ENCODE data around the gene MYOT. TPM values are rescaled to one million over a fixed set of nuclear protein-coding genes. Genes with fewer than 3 reads are reported as not detected.

MYOT gene
- total RNA-seq, 1 donor from 2014 or later, result not detected

DNA sequence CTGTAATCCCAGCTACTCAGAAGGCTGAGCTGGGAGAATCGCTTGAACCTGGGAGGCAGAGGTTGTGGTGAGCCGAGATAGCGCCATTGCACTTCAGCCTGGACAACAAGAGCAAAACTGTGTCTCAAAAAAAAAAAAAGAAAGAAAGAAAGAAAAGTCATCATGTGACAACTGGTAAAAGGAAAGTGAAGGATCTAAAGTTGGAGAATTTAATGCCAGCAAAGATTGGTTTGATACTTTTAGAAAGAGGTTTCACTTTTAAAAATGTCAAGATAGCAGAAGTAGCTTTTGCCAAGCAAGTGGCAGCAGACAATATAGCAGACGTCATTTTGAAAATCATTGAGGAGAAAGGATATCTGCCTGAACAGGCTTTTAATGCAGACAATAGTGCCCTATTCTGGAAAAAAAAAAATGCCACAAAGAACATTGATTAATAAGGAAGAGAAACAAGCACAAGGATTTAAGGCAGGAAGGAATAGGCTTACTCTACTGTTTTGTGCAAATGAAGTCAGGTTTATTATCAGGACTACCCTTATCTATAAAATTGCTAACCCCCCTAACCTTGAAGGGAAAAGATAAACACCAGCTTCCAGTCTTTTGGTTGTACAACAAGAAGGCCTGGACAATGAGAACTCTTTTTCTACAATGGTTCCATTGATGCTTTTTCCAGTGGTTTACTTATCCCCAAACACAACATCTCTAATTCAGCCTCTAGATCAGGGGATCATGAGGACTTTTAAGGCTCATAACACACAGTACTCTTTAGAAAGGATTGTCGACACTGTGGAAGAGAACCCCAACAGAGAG lies 33.6 kb downstream of the MYOT start:
- no peak for DNase-seq (ENCODE audit: low read depth, low spot score)

- DNase-seq (ENCODE audit: low read depth, low spot score), result no peak
Observed at GRCh38 chr5:137902408-137903133, 34.9 kb downstream of the MYOT start.

- no peak for DNase-seq (ENCODE audit: low read depth, low spot score)
Observed at GRCh38 chr5:137914758-137915157, 47.1 kb downstream of the MYOT start.

- no peak for DNase-seq (ENCODE audit: low read depth, low spot score)
Observed at GRCh38 chr5:137916923-137917322, 49.3 kb downstream of the MYOT start.

GRCh38 chr5:137921931-137922330 lies 54.3 kb downstream of the MYOT start:
- DNase-seq (ENCODE audit: low read depth, low spot score), result no peak

DNA sequence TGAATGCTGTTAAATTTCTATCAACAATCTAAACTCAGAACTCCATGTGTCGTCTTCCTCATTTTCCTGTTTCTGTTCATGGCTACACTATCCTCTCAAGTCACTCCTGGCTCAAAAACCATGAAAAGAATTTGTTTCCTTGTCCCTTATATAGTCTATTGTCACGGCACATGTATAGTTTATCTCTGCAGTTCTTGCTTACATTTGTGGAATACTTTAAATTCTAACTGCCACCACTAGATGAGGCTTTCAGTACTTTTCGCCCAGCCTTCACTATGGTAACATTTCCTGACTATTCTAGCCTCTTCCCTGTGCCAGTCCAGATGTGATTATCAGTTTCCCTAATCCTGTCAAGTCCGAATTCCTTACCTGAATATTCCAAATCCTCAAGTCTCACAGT lies 56.2 kb downstream of the MYOT start:
- DNase-seq (ENCODE audit: low read depth, low spot score), result no peak

DNA sequence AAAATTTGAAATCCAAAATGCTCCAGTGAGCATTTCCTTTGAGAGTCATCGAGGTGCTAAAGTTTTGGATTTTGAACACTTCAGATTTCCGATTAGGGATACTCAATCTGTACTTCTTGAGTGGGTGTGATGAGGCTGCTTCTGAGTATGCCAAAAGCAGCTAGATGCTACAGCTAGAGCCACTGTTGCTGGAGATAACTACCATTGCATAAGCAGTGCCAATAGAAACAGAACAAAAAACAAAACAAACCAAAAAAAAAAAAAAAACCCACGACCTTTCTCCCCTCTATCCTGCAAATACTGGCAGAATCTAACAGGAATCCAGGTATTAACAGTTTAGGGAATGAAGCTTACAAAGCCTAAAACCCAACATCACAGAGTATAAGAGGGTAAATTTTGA lies 65.1 kb downstream of the MYOT start:
- DNase-seq (ENCODE audit: low read depth, low spot score), result no peak

GRCh38 chr5:137933491-137933911 lies 65.8 kb downstream of the MYOT start:
- DNase-seq (ENCODE audit: low read depth, low spot score), result no peak

- no peak for DNase-seq (ENCODE audit: low read depth, low spot score)
Observed at GRCh38 chr5:137935190-137935589, 67.5 kb downstream of the MYOT start.

- DNase-seq (ENCODE audit: low read depth, low spot score), result no peak
Observed at GRCh38 chr5:137935694-137936093, 68.0 kb downstream of the MYOT start.

Other genes starting within 250 kb of the MYOT start
- gene KLHL3, start 131.8 kb upstream of the MYOT start, total RNA-seq, result 14.9 and 20.0 TPM in 2 replicates
- gene HNRNPA0, start 113.5 kb upstream of the MYOT start, total RNA-seq, result 20.6 and 22.2 TPM in 2 replicates
- gene PKD2L2, start 21.6 kb downstream of the MYOT start, total RNA-seq, result not detected in 2 replicates
- 10.4 and 17.0 TPM in 2 replicates for gene FAM13B, start 165.2 kb downstream of the MYOT start, total RNA-seq
- not detected in 2 replicates for gene WNT8A, start 216.2 kb downstream of the MYOT start, total RNA-seq